IMR-90 (cell line): Measurements from ENCODE around the gene AMDHD2. TPM values are rescaled to one million over a fixed set of nuclear protein-coding genes. Genes with fewer than 3 reads are reported as not detected.
A peak's percentile ranks its signal among the peaks of the same experiment; 100 is the strongest.

Experiments used
- ATAC-seq: fragments of 200-7000 bp; cut with Tn5 transposase; 2 replicates; pipeline ENCODE4 v1.9.1; 2020; ENCODE audit warnings: low read depth, mild to moderate bottlenecking, moderate library complexity
- BruUV-seq: library from RNA; stranded (reverse); fragments of 400-500 nt; replicated peaks from 2 replicates; lab custom pipeline; 2021; lab: Mats Ljungman, UMichigan
- CTCF ChIA-PET: fragments of 300-600 bp; formaldehyde crosslinking; extraction: SDS; loops from one replicate; lab custom pipeline; 2021; ENCODE audit warnings: antibody characterized with exemption; lab: Yijun Ruan, JAX
- POLR2A ChIA-PET: fragments of 300-600 bp; sonication (Branson Sonifier 250); formaldehyde crosslinking; loops from one replicate; lab custom pipeline; 2022; ENCODE audit warnings: antibody characterized with exemption; ENCODE audit not compliant: unreplicated experiment; lab: Charles Lee
- DNase-seq: peaks from one replicate; pipeline ENCODE4 v3.0.0; 2013
- H2AFZ ChIP-seq: replicated peaks from 2 replicates; pipeline ENCODE3; 2013; ENCODE audit warnings: low read length, mild to moderate bottlenecking; ENCODE audit not compliant: poor library complexity
- H2AK5ac ChIP-seq: 2 replicates; pipeline ENCODE4 v1.6.1; 2013; ENCODE audit warnings: low read depth, low read length, inconsistent platforms
- H2AK9ac ChIP-seq: replicated peaks from 2 replicates; pipeline ENCODE3; 2013; ENCODE audit warnings: mild to moderate bottlenecking, low read depth, low read length, moderate library complexity; ENCODE audit not compliant: poor library complexity
- H2BK120ac ChIP-seq: 2 replicates; pipeline ENCODE4 v1.6.1; 2013; ENCODE audit warnings: low read depth, low read length, inconsistent platforms
- H2BK15ac ChIP-seq: 3 replicates; pipeline ENCODE4 v1.6.1; 2013; ENCODE audit warnings: low read depth, low read length, inconsistent platforms
- H2BK20ac ChIP-seq: 2 replicates; pipeline ENCODE4 v1.6.1; 2013; ENCODE audit warnings: low read depth, mild to moderate bottlenecking, inconsistent platforms, low read length, moderate library complexity
- H2BK5ac ChIP-seq: 2 replicates; pipeline ENCODE4 v1.6.1; 2013; ENCODE audit warnings: mild to moderate bottlenecking, low read depth, low read length, inconsistent platforms; ENCODE audit not compliant: poor library complexity, severe bottlenecking
- H3K14ac ChIP-seq: replicated peaks from 2 replicates; pipeline ENCODE4 v1.6.1; 2013; ENCODE audit warnings: low read depth, low read length, inconsistent platforms
- H3K18ac ChIP-seq: 2 replicates; pipeline ENCODE4 v1.6.1; 2013; ENCODE audit warnings: low read depth, low read length, control low read depth
- H3K23ac ChIP-seq: 2 replicates; pipeline ENCODE4 v1.6.1; 2013; ENCODE audit warnings: low read depth, low read length, inconsistent platforms
- H3K27ac ChIP-seq: 2 replicates; pipeline ENCODE4 v1.5.1; 2013; ENCODE audit warnings: mild to moderate bottlenecking, control low read depth, low read length; ENCODE audit not compliant: insufficient read depth
- H3K27me3 ChIP-seq: 2 replicates; pipeline ENCODE4 v1.6.1; 2013; ENCODE audit warnings: low read length; ENCODE audit not compliant: control insufficient read depth, insufficient read depth
- H3K36me3 ChIP-seq: 2 replicates; pipeline ENCODE4 v1.6.1; 2013; ENCODE audit warnings: low read length, mixed read lengths; ENCODE audit not compliant: control insufficient read depth, insufficient read depth
- H3K4ac ChIP-seq: 2 replicates; pipeline ENCODE4 v1.6.1; 2013; ENCODE audit warnings: low read depth, low read length, inconsistent platforms
- H3K4me1 ChIP-seq: 2 replicates; pipeline ENCODE4 v1.6.1; 2013; ENCODE audit warnings: low read length, mixed read lengths; ENCODE audit not compliant: control insufficient read depth, insufficient read depth
- H3K4me2 ChIP-seq: 2 replicates; pipeline ENCODE4 v1.6.1; 2013; ENCODE audit warnings: low read depth, mild to moderate bottlenecking, control low read depth, low read length, moderate library complexity
- H3K4me3 ChIP-seq: 2 replicates; pipeline ENCODE4 v1.5.1; 2013; ENCODE audit warnings: low read depth, mild to moderate bottlenecking, control low read depth, low read length, moderate library complexity; ENCODE audit not compliant: insufficient read depth
- H3K56ac ChIP-seq: 2 replicates; pipeline ENCODE4 v1.6.1; 2013; ENCODE audit warnings: low read length, inconsistent platforms; ENCODE audit not compliant: insufficient read depth; ENCODE audit errors: extremely low read depth
- H3K79me1 ChIP-seq, 2 experiments: 2 replicates each; pipeline ENCODE4 v1.6.1; 2013; ENCODE audit warnings: low read length in 2 of 2, inconsistent platforms in 1 of 2, low read depth in 1 of 2
- H3K9ac ChIP-seq: 2 replicates; pipeline ENCODE4 v1.6.1; 2013; ENCODE audit warnings: low read depth, low read length, control low read depth
- H3K9me1 ChIP-seq: 2 replicates; pipeline ENCODE4 v1.6.1; 2013; ENCODE audit warnings: low read length, inconsistent platforms; ENCODE audit not compliant: insufficient read depth
- H3K9me3 ChIP-seq: 2 replicates; pipeline ENCODE4 v1.6.1; 2013; ENCODE audit warnings: low read length; ENCODE audit not compliant: control insufficient read depth, insufficient read depth
- H4K20me1 ChIP-seq: 2 replicates; pipeline ENCODE4 v1.6.1; 2013; ENCODE audit warnings: low read length, inconsistent platforms; ENCODE audit not compliant: insufficient read depth
- H4K5ac ChIP-seq: 2 replicates; pipeline ENCODE4 v1.6.1; 2013; ENCODE audit warnings: mild to moderate bottlenecking, low read depth, low read length, control low read depth
- H4K8ac ChIP-seq, 2 experiments: 2 replicates each; pipeline ENCODE4 v1.6.1; 2013; ENCODE audit warnings: low read depth in 2 of 2, low read length in 2 of 2, control low read depth in 1 of 2, inconsistent platforms in 1 of 2
- H4K91ac ChIP-seq: 2 replicates; pipeline ENCODE4 v1.6.1; 2013; ENCODE audit warnings: low read depth, low read length, inconsistent platforms; ENCODE audit not compliant: insufficient read depth
- CEBPB ChIP-seq: IDR thresholded peaks from 2 replicates; pipeline ENCODE4 v1.6.1; 2012; ENCODE audit warnings: low read depth, low read length, improper control_type of control experiment
- CHD1 ChIP-seq: IDR thresholded peaks from 2 replicates; pipeline ENCODE4 v1.6.1; 2012; ENCODE audit warnings: low read depth, low read length, improper control_type of control experiment
- ELK1 ChIP-seq: fragments of 150-350 bp; IDR thresholded peaks from 2 replicates; pipeline ENCODE4 v1.6.1; 2016; ENCODE audit warnings: low read depth, mild to moderate bottlenecking, low read length, moderate library complexity, borderline replicate concordance
- FOS ChIP-seq: fragments of 150-350 bp; IDR thresholded peaks from 2 replicates; pipeline ENCODE4 v1.6.1; 2016; ENCODE audit warnings: low read depth, low read length
- MAFK ChIP-seq: IDR thresholded peaks from 2 replicates; pipeline ENCODE4 v1.6.1; 2012; ENCODE audit warnings: low read depth, low read length, improper control_type of control experiment
- MAZ ChIP-seq: IDR thresholded peaks from 2 replicates; pipeline ENCODE4 v1.6.1; 2012; ENCODE audit warnings: low read depth, mild to moderate bottlenecking, low read length, improper control_type of control experiment, moderate library complexity, borderline replicate concordance
- MXI1 ChIP-seq: IDR thresholded peaks from 2 replicates; pipeline ENCODE4 v1.6.1; 2012; ENCODE audit warnings: low read depth, mild to moderate bottlenecking, low read length, moderate library complexity, borderline replicate concordance
- NFE2L2 ChIP-seq: fragments of 150-350 bp; IDR thresholded peaks from 2 replicates; pipeline ENCODE4 v1.6.1; 2016; ENCODE audit warnings: low read depth, mild to moderate bottlenecking, low read length
- POLR2A ChIP-seq: IDR thresholded peaks from 2 replicates; pipeline ENCODE4 v1.6.1; 2012; ENCODE audit warnings: mild to moderate bottlenecking, low read depth, low read length
- RAD21 ChIP-seq: IDR thresholded peaks from 2 replicates; pipeline ENCODE4 v1.6.1; 2012; ENCODE audit warnings: low read length, improper control_type of control experiment
- RCOR1 ChIP-seq: IDR thresholded peaks from 2 replicates; pipeline ENCODE4 v1.6.1; 2012; ENCODE audit warnings: mild to moderate bottlenecking, low read length, improper control_type of control experiment; ENCODE audit not compliant: insufficient replicate concordance
- RFX5 ChIP-seq: IDR thresholded peaks from 2 replicates; pipeline ENCODE4 v1.8.0; 2012; ENCODE audit warnings: low read depth, mild to moderate bottlenecking, low read length, moderate library complexity
- SMC3 ChIP-seq: fragments of 150-350 bp; IDR thresholded peaks from 2 replicates; pipeline ENCODE4 v1.6.1; 2016; ENCODE audit warnings: low read depth, mild to moderate bottlenecking, antibody characterized with exemption, low read length, moderate library complexity
- WGBS, 2 experiments: methylation state at CpG; one replicate each; pipeline versions ENCODE4 v1.1.5 to v1.1.7; 2013; ENCODE audit warnings: missing lambda C conversion rate in 2 of 2; ENCODE audit not compliant: insufficient read length in 1 of 2; ENCODE audit errors: extremely low coverage in 2 of 2; 5-methylcytosine and 5-hydroxymethylcytosine counted together
- dilution Hi-C: fragments of 300-500 bp; cut with HindIII; formaldehyde crosslinking; loops from one replicate; pipeline ENCODE4 v1.14.3; 2018; ENCODE audit warnings: low sequenced_read_pairs; ENCODE audit not compliant: unreplicated experiment
- in situ Hi-C: fragments of 300-500 bp; cut with MboI; formaldehyde crosslinking; loops from 3 replicates; pipeline ENCODE4 v1.14.3; 2019; ENCODE audit warnings: low sequenced_read_pairs, inconsistent platforms, mixed read lengths
- intact Hi-C: fragments of 100-400 bp; cut with micrococcal nuclease; formaldehyde crosslinking; loops from 2 replicates; pipeline ENCODE4 v1.10.0; 2022
- polyA plus RNA-seq, 3 experiments: library from polyadenylated mRNA; depleted of rRNA; stranded (reverse); fragments of >200 nt; gene quantifications; 2 replicates each; pipeline ENCODE4 v1.2.3, GENCODE V29; 2012; ENCODE audit warnings: low replicate concordance in 1 of 3
- total RNA-seq: library from RNA; depleted of rRNA; stranded (reverse); fragments of >200 nt; gene quantifications from 2 replicates; pipeline ENCODE4 v1.2.3, GENCODE V29; 2012
- TF ChIP-seq, protein P1 (sequence below): conservative IDR thresholded peaks from 2 replicates; pipeline ENCODE4 v1.5.1; 2012; ENCODE audit warnings: mild to moderate bottlenecking, low read depth, low read length, improper control_type of control experiment

The AMDHD2 gene
- total and polyA plus RNA-seq, 2 of the 4 experiments (the other 2 are of a cell fraction), result 10.6 to 30.3 TPM

DNA sequence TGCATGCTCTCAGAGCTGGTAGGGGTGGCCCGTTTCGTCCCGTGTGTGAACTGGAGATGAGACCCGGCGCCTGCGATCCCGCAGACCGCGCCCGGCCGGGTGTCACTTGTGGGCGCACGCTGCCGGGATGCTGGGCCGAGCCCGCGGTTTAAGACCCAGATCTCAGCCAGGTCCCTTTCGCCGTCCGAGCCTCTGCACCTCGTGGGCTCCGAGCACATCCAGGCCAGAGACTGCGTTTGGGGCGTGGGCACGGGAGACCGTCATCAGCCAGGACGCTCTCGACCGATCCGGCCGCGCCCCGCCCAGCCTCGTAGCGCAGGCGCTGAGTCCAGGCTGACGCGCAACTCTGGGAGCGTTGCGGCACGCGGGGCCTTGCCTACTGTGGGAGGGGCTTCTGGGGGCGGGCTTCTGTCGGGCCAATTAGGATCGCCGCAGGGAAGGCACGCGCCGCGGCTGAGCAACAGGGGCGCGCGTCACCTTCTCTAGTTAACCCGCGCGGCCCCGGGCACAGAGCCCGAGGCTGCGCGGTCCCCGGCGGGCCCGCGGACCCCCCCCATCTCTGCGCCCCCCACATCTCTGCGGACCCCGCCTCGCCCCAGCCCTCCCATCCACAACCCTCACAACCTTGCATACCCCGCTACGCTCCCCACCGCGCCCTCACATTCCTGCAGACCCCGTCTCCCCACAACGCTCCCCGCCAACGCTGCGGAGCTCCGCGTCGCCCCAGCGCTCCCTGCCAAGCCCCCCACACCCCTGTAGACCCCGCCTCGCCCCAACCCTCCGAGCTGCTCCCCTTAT, 11.7 kb downstream of the AMDHD2 start:
- no peaks in the 10 kb centered on the region; the same call in none of the 2 replicates for H4K20me1 ChIP-seq
- H3K23ac ChIP-seq, result peak overlapping the region; percentile 64; the same call in 1 of the 2 replicates
- peak overlapping the region; percentile 79 for H3K4ac ChIP-seq
- in situ Hi-C loops, result no loop called here
- CTCF ChIA-PET, result no interaction called here
- BruUV-seq, result no TSS peak
- peak overlapping the region; percentile 95 for H2AFZ ChIP-seq
- DNase-seq (peak; percentile 95), ATAC-seq (peak; percentile 96)
- peak overlapping the region; percentile 50 for H4K91ac ChIP-seq
- no peak overlapping the region for H2BK15ac ChIP-seq
- H2BK20ac ChIP-seq, result no peak overlapping the region
- peak overlapping the region; percentile 60 for H3K4me3 ChIP-seq
- peak overlapping the region; percentile 94 for H2AK9ac ChIP-seq
- dilution Hi-C loops, result no loop called here
- peak overlapping the region; percentile 59 for H2BK5ac ChIP-seq
- peaks cover 16% of the 10 kb centered on the region for H3K4me1 ChIP-seq
- no peak overlapping the region for H3K56ac ChIP-seq
- peaks cover 12% of the 10 kb centered on the region; the same call in 1 of the 2 replicates for H3K9me1 ChIP-seq
- peaks cover 0 to 22% of the 10 kb centered on the region in 2 experiments; a peak in 1 of 4 replicates for H3K79me1 ChIP-seq
- 1% methylated on average over 36 of the region's 84 CpGs; no CpG with 5 or more reads in 1 of the 2 experiments for WGBS, 2 experiments
- peak overlapping the region; percentile 44; the same call in 1 of the 2 replicates for H3K18ac ChIP-seq
- peak overlapping the region; percentile 79 to 80; a peak in 3 of 4 replicates for H4K8ac ChIP-seq
- no peaks in the 10 kb centered on the region for H3K9me3 ChIP-seq
- H3K36me3 ChIP-seq, result peaks cover 27% of the 10 kb centered on the region; the same call in 1 of the 2 replicates
- peak overlapping the region; percentile 38; the same call in 1 of the 2 replicates for H2BK120ac ChIP-seq
- H3K9ac ChIP-seq, result peak overlapping the region; percentile 84
- peak overlapping the region; percentile 14; the same call in 1 of the 2 replicates for H4K5ac ChIP-seq
- POLR2A ChIA-PET, result no interaction called here
- peak overlapping the region; percentile 80 for H3K14ac ChIP-seq
- H3K4me2 ChIP-seq, result peak overlapping the region; percentile 96
- intact Hi-C loops, result no loop called here
- peak overlapping the region; percentile 75 for H3K27ac ChIP-seq
- no peaks in the 10 kb centered on the region for H3K27me3 ChIP-seq
- H2AK5ac ChIP-seq, result peak overlapping the region; percentile 86
- no peak for TF ChIP-seq CHD1
- TF ChIP-seq MAZ, result no peak
- no peak for TF ChIP-seq FOS
- no peak for TF ChIP-seq NFE2L2
- peak; percentile 10 for TF ChIP-seq RCOR1
- peak; percentile 44; the same call in 1 of the 2 replicates for TF ChIP-seq POLR2A
- TF ChIP-seq MAFK, result no peak
- no peak for TF ChIP-seq ELK1
- no peak for TF ChIP-seq SMC3
- TF ChIP-seq RAD21, result no peak
- peak; percentile 91; the same call in 1 of the 2 replicates for TF ChIP-seq MXI1
- TF ChIP-seq RFX5, result no peak
- TF ChIP-seq, protein P1, sequence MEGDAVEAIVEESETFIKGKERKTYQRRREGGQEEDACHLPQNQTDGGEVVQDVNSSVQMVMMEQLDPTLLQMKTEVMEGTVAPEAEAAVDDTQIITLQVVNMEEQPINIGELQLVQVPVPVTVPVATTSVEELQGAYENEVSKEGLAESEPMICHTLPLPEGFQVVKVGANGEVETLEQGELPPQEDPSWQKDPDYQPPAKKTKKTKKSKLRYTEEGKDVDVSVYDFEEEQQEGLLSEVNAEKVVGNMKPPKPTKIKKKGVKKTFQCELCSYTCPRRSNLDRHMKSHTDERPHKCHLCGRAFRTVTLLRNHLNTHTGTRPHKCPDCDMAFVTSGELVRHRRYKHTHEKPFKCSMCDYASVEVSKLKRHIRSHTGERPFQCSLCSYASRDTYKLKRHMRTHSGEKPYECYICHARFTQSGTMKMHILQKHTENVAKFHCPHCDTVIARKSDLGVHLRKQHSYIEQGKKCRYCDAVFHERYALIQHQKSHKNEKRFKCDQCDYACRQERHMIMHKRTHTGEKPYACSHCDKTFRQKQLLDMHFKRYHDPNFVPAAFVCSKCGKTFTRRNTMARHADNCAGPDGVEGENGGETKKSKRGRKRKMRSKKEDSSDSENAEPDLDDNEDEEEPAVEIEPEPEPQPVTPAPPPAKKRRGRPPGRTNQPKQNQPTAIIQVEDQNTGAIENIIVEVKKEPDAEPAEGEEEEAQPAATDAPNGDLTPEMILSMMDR, result no peak
- TF ChIP-seq CEBPB, result peak; percentile 70
